PFSK-1 (cell line): ENCODE measurements around the gene RNF207.

Experiments used
- FOXP2 ChIP-seq: optimal IDR thresholded peaks from 2 replicates; pipeline ENCODE3; 2011; ENCODE audit warnings: borderline replicate concordance, control low read depth, inconsistent platforms; ENCODE audit not compliant: insufficient read depth; ENCODE audit errors: extremely low read length, extremely low read depth
- POLR2AphosphoS5 ChIP-seq: IDR thresholded peaks from 2 replicates; pipeline ENCODE4 v1.6.1; 2012; ENCODE audit warnings: low read depth, mild to moderate bottlenecking, control low read depth, low read length, moderate library complexity
- REST ChIP-seq, 2 experiments: IDR thresholded peaks; 2 replicates each; pipeline versions ENCODE4 v1.6.1 to v1.8.0; 2011 to 2012; ENCODE audit warnings: low read depth in 2 of 2, low read length in 2 of 2, control low read depth in 1 of 2, inconsistent platforms in 1 of 2, mild to moderate bottlenecking in 1 of 2, moderate library complexity in 1 of 2; ENCODE audit not compliant: insufficient read depth in 1 of 2
- SIN3A ChIP-seq: IDR thresholded peaks from 2 replicates; pipeline ENCODE4 v1.6.1; 2012; ENCODE audit warnings: mild to moderate bottlenecking, low read length, moderate library complexity, borderline replicate concordance; ENCODE audit not compliant: insufficient read depth
- TAF1 ChIP-seq: IDR thresholded peaks from 2 replicates; pipeline ENCODE4 v1.6.1; 2012; ENCODE audit warnings: low read length, control low read depth, borderline replicate concordance; ENCODE audit not compliant: insufficient read depth

- no peak for TF ChIP-seq TAF1
- no peak for TF ChIP-seq SIN3A
- no peak for TF ChIP-seq POLR2AphosphoS5
- TF ChIP-seq REST (IDR thresholded peaks at IDR 0.05; ENCODE audit: insufficient read depth in 1 of 2, low read depth in 2 of 2, low read length in 2 of 2) = no peak
- no peak for TF ChIP-seq FOXP2
Measured at GRCh38 chr1:6249739-6250689, 44.1 kb downstream of the RNF207 start.
